ENCODE data around the gene GAB1.

Gene GAB1

GRCh38 chr4:143335979-143336780 lies 496 bp upstream of the GAB1 start:
- H3K9ac ChIP-seq (ENCODE audit: low read length), result peak overlapping the region; percentile 93
- H3K4me2 ChIP-seq (ENCODE audit: low read length, poor library complexity, severe bottlenecking), result peak overlapping the region; percentile 96
- H2BK5ac ChIP-seq (ENCODE audit: low read depth, low read length, poor library complexity, severe bottlenecking), result peak overlapping the region; percentile 93
- WGBS, result under 1% methylated on average over 50 of the region's 85 CpGs
- peak overlapping the region in 1 of 2 experiments; percentile 42 for H3K14ac ChIP-seq (ENCODE audit: low read length in 2 of 2)
- peaks cover 4% of the 10 kb centered on the region for H3K4me1 ChIP-seq (ENCODE audit: control insufficient read depth, insufficient read depth, low read depth, low read length)
- H2BK120ac ChIP-seq (ENCODE audit: low read depth, low read length), result peak overlapping the region; percentile 77
- peak; percentile 93 for DNase-seq
- H3K79me1 ChIP-seq (replicated peaks; ENCODE audit: low read length, poor library complexity, severe bottlenecking), result peaks cover 2% of the 10 kb centered on the region
- no peak overlapping the region for H3K23ac ChIP-seq (ENCODE audit: low read length in 2 of 2)
- peak overlapping the region; percentile 99 for H2BK15ac ChIP-seq (ENCODE audit: low read depth, poor library complexity, severe bottlenecking)
- no peaks in the 10 kb centered on the region for H3K9me3 ChIP-seq (ENCODE audit: control insufficient read depth, low read length)
- H2AK5ac ChIP-seq (ENCODE audit: low read length, severe bottlenecking), result no peak overlapping the region
- H3K4me3 ChIP-seq (ENCODE audit: insufficient read depth in 1 of 2, low read depth in 1 of 2, low read length in 2 of 2), result peak overlapping the region; percentile 93 to 95
- peak overlapping the region; percentile 32 to 54 for H2BK12ac ChIP-seq (ENCODE audit: low read length in 2 of 2)
- H3K4ac ChIP-seq (ENCODE audit: low read depth in 1 of 2, low read length in 2 of 2), result peak overlapping the region; percentile 67 to 75
- peak overlapping the region; percentile 98 for H3K27ac ChIP-seq (ENCODE audit: low read length, poor library complexity, severe bottlenecking)
- H2AFZ ChIP-seq (ENCODE audit: low read depth, low read length), result peak overlapping the region; percentile 60
- H3K18ac ChIP-seq (ENCODE audit: low read depth in 1 of 2, low read length in 2 of 2), result peak overlapping the region; percentile 95 to 97
- peak overlapping the region; percentile 72 for H4K91ac ChIP-seq (ENCODE audit: low read length)
- no peaks in the 10 kb centered on the region for H3K36me3 ChIP-seq (ENCODE audit: control insufficient read depth in 1 of 2, insufficient read depth in 2 of 2, low read depth in 1 of 2, low read length in 2 of 2)
- peak overlapping the region; percentile 91 for H4K8ac ChIP-seq (ENCODE audit: low read length)
- H3K27me3 ChIP-seq (ENCODE audit: control insufficient read depth in 1 of 2, insufficient read depth in 1 of 2, low read length in 2 of 2), result no peaks in the 10 kb centered on the region

- no peak overlapping the region for H4K91ac ChIP-seq (ENCODE audit: low read length)
- peak overlapping the region; percentile 96 for H3K4me2 ChIP-seq (ENCODE audit: low read length, poor library complexity, severe bottlenecking)
- no peak overlapping the region for H2BK120ac ChIP-seq (ENCODE audit: low read depth, low read length)
- H3K9me3 ChIP-seq (ENCODE audit: control insufficient read depth, low read length), result no peaks in the 10 kb centered on the region
- no peak overlapping the region for H2AK5ac ChIP-seq (ENCODE audit: low read length, severe bottlenecking)
- no peak overlapping the region for H2BK5ac ChIP-seq (ENCODE audit: low read depth, low read length, poor library complexity, severe bottlenecking)
- DNase-seq, result peak; percentile 72
- peak overlapping the region in 1 of 2 experiments; percentile 95 for H3K14ac ChIP-seq (ENCODE audit: low read length in 2 of 2)
- 1% methylated on average over 25 of the region's 25 CpGs for WGBS
- peak overlapping the region; percentile 64 for H3K27ac ChIP-seq (ENCODE audit: low read length, poor library complexity, severe bottlenecking)
- H3K23ac ChIP-seq (ENCODE audit: low read length in 2 of 2), result peak overlapping the region in 1 of 2 experiments; percentile 83
- H2BK12ac ChIP-seq (ENCODE audit: low read length in 2 of 2), result peak overlapping the region in 1 of 2 experiments; percentile 71
- peak overlapping the region in 1 of 2 experiments; percentile 97 for H3K18ac ChIP-seq (ENCODE audit: low read depth in 1 of 2, low read length in 2 of 2)
- H3K79me1 ChIP-seq (replicated peaks; ENCODE audit: low read length, poor library complexity, severe bottlenecking), result peaks cover 5% of the 10 kb centered on the region
- peak overlapping the region; percentile 69 to 88 for H3K4ac ChIP-seq (ENCODE audit: low read depth in 1 of 2, low read length in 2 of 2)
- peak overlapping the region; percentile 93 for H3K9ac ChIP-seq (ENCODE audit: low read length)
- no peaks in the 10 kb centered on the region for H3K27me3 ChIP-seq (ENCODE audit: control insufficient read depth in 1 of 2, insufficient read depth in 1 of 2, low read length in 2 of 2)
- H3K4me3 ChIP-seq (ENCODE audit: insufficient read depth in 1 of 2, low read depth in 1 of 2, low read length in 2 of 2), result peak overlapping the region; percentile 93 to 95
- peaks cover 6% of the 10 kb centered on the region for H3K4me1 ChIP-seq (ENCODE audit: control insufficient read depth, insufficient read depth, low read depth, low read length)
- H4K8ac ChIP-seq (ENCODE audit: low read length), result no peak overlapping the region
- H2AFZ ChIP-seq (ENCODE audit: low read depth, low read length), result peak overlapping the region; percentile 90
- H3K36me3 ChIP-seq (ENCODE audit: control insufficient read depth in 1 of 2, insufficient read depth in 2 of 2, low read depth in 1 of 2, low read length in 2 of 2), result no peaks in the 10 kb centered on the region
- H2BK15ac ChIP-seq (ENCODE audit: low read depth, poor library complexity, severe bottlenecking), result no peak overlapping the region
Observed at GRCh38 chr4:143337600-143338287, 1.1 kb downstream of the GAB1 start.

- no peak overlapping the region for H4K91ac ChIP-seq (ENCODE audit: low read length)
- H2AFZ ChIP-seq (ENCODE audit: low read depth, low read length), result no peak overlapping the region
- no peak overlapping the region for H3K4ac ChIP-seq (ENCODE audit: low read depth in 1 of 2, low read length in 2 of 2)
- H3K79me1 ChIP-seq (replicated peaks; ENCODE audit: low read length, poor library complexity, severe bottlenecking), result peaks cover 9% of the 10 kb centered on the region
- H3K14ac ChIP-seq (ENCODE audit: low read length in 2 of 2), result no peak overlapping the region
- H3K4me3 ChIP-seq (ENCODE audit: insufficient read depth in 1 of 2, low read depth in 1 of 2, low read length in 2 of 2), result peak overlapping the region in 1 of 2 experiments; percentile 93
- no peak overlapping the region for H2AK5ac ChIP-seq (ENCODE audit: low read length, severe bottlenecking)
- no peaks in the 10 kb centered on the region for H3K9me3 ChIP-seq (ENCODE audit: control insufficient read depth, low read length)
- H3K18ac ChIP-seq (ENCODE audit: low read depth in 1 of 2, low read length in 2 of 2), result no peak overlapping the region
- H3K4me2 ChIP-seq (ENCODE audit: low read length, poor library complexity, severe bottlenecking), result peak overlapping the region; percentile 96
- H3K27ac ChIP-seq (ENCODE audit: low read length, poor library complexity, severe bottlenecking), result no peak overlapping the region
- peak overlapping the region; percentile 93 for H3K9ac ChIP-seq (ENCODE audit: low read length)
- H3K4me1 ChIP-seq (ENCODE audit: control insufficient read depth, insufficient read depth, low read depth, low read length), result peaks cover 6% of the 10 kb centered on the region
- H4K8ac ChIP-seq (ENCODE audit: low read length), result no peak overlapping the region
- no peak overlapping the region for H2BK120ac ChIP-seq (ENCODE audit: low read depth, low read length)
- no peaks in the 10 kb centered on the region for H3K27me3 ChIP-seq (ENCODE audit: control insufficient read depth in 1 of 2, insufficient read depth in 1 of 2, low read length in 2 of 2)
- no peak overlapping the region for H2BK15ac ChIP-seq (ENCODE audit: low read depth, poor library complexity, severe bottlenecking)
- H2BK5ac ChIP-seq (ENCODE audit: low read depth, low read length, poor library complexity, severe bottlenecking), result no peak overlapping the region
- WGBS, result 85% methylated on average over 2 of the region's 5 CpGs
- H3K36me3 ChIP-seq (ENCODE audit: control insufficient read depth in 1 of 2, insufficient read depth in 2 of 2, low read depth in 1 of 2, low read length in 2 of 2), result no peaks in the 10 kb centered on the region
- no peak overlapping the region for H3K23ac ChIP-seq (ENCODE audit: low read length in 2 of 2)
- no peak overlapping the region for H2BK12ac ChIP-seq (ENCODE audit: low read length in 2 of 2)
- no peak for DNase-seq
Observed at GRCh38 chr4:143338313-143338712, 1.6 kb downstream of the GAB1 start.

GRCh38 chr4:143339497-143339896 lies 2.8 kb downstream of the GAB1 start:
- no peak overlapping the region for H2AFZ ChIP-seq (ENCODE audit: low read depth, low read length)
- H3K36me3 ChIP-seq (ENCODE audit: control insufficient read depth in 1 of 2, insufficient read depth in 2 of 2, low read depth in 1 of 2, low read length in 2 of 2), result no peaks in the 10 kb centered on the region
- no peaks in the 10 kb centered on the region for H3K9me3 ChIP-seq (ENCODE audit: control insufficient read depth, low read length)
- peaks cover 6% of the 10 kb centered on the region for H3K4me1 ChIP-seq (ENCODE audit: control insufficient read depth, insufficient read depth, low read depth, low read length)
- no peak overlapping the region for H3K27ac ChIP-seq (ENCODE audit: low read length, poor library complexity, severe bottlenecking)
- H3K4me2 ChIP-seq (ENCODE audit: low read length, poor library complexity, severe bottlenecking), result no peak overlapping the region
- no peak overlapping the region for H3K18ac ChIP-seq (ENCODE audit: low read depth in 1 of 2, low read length in 2 of 2)
- DNase-seq, result no peak
- no peak overlapping the region for H2BK15ac ChIP-seq (ENCODE audit: low read depth, poor library complexity, severe bottlenecking)
- H3K27me3 ChIP-seq (ENCODE audit: control insufficient read depth in 1 of 2, insufficient read depth in 1 of 2, low read length in 2 of 2), result no peaks in the 10 kb centered on the region
- no peak overlapping the region for H2AK5ac ChIP-seq (ENCODE audit: low read length, severe bottlenecking)
- no peak overlapping the region for H4K8ac ChIP-seq (ENCODE audit: low read length)
- 93% methylated on average over 1 of the region's 2 CpGs for WGBS
- H3K4ac ChIP-seq (ENCODE audit: low read depth in 1 of 2, low read length in 2 of 2), result no peak overlapping the region
- no peak overlapping the region for H3K4me3 ChIP-seq (ENCODE audit: insufficient read depth in 1 of 2, low read depth in 1 of 2, low read length in 2 of 2)
- H3K14ac ChIP-seq (ENCODE audit: low read length in 2 of 2), result no peak overlapping the region
- no peak overlapping the region for H4K91ac ChIP-seq (ENCODE audit: low read length)
- H2BK120ac ChIP-seq (ENCODE audit: low read depth, low read length), result no peak overlapping the region
- H3K23ac ChIP-seq (ENCODE audit: low read length in 2 of 2), result no peak overlapping the region
- H2BK5ac ChIP-seq (ENCODE audit: low read depth, low read length, poor library complexity, severe bottlenecking), result no peak overlapping the region
- H3K9ac ChIP-seq (ENCODE audit: low read length), result no peak overlapping the region
- H3K79me1 ChIP-seq (replicated peaks; ENCODE audit: low read length, poor library complexity, severe bottlenecking), result peaks cover 14% of the 10 kb centered on the region
- H2BK12ac ChIP-seq (ENCODE audit: low read length in 2 of 2), result no peak overlapping the region

Measured in mesenchymal stem cell (in vitro differentiated cells and primary cell).